Naive thymus-derived CD8-positive, alpha-beta T cell (primary cell): ENCODE data around the gene SLC5A7. TPM values are rescaled to one million over a fixed set of nuclear protein-coding genes. Genes with fewer than 3 reads are reported as not detected.

Source experiments
- ATAC-seq, 2 donors: fragments of 150-1000 bp; cut with Tn5 transposase in 1 of 2; sonication (Bioruptor Pico), chemical (Tn5 transposase) in 1 of 2; 1 replicate in 1 of 2; 2 replicates in 1 of 2; pipeline ENCODE4 v1.10.0; 2021; ENCODE audit warnings: mild to moderate bottlenecking in 2 of 2, moderate library complexity in 2 of 2
- POLR2A ChIA-PET: fragments of 350-600 bp; sonication (Branson Sonifier 250); formaldehyde crosslinking; loops from one replicate; lab custom pipeline; 2021; ENCODE audit warnings: antibody characterized with exemption; lab: Charles Lee
- DNase-seq, 10 donors: peaks; one replicate each; pipeline versions ENCODE4 v3.0.0 to v3.0.0-alpha.2; 2020 to 2022
- H3K27ac Mint-ChIP-seq, 10 donors: one replicate each; pipeline ENCODE4 v1.8.0; 2020 to 2022; ENCODE audit warnings: mild to moderate bottlenecking in 10 of 10, mixed read lengths in 10 of 10, moderate library complexity in 4 of 10, inconsistent platforms in 1 of 10
- H3K27me3 Mint-ChIP-seq, 5 donors: one replicate each; pipeline ENCODE4 v1.8.0; 2021 to 2022; ENCODE audit warnings: mixed read lengths in 5 of 5
- H3K36me3 Mint-ChIP-seq, 3 donors: one replicate each; pipeline ENCODE4 v1.8.0; 2020 to 2022; ENCODE audit warnings: mixed read lengths in 3 of 3, mild to moderate bottlenecking in 2 of 3, inconsistent platforms in 1 of 3
- H3K4me1 Mint-ChIP-seq, 4 donors: one replicate each; pipeline ENCODE4 v1.8.0; 2021 to 2022; ENCODE audit warnings: mixed read lengths in 4 of 4
- H3K4me3 Mint-ChIP-seq, 10 donors: one replicate each; pipeline ENCODE4 v1.8.0; 2020 to 2022; ENCODE audit warnings: mild to moderate bottlenecking in 10 of 10, mixed read lengths in 10 of 10, moderate library complexity in 6 of 10, inconsistent platforms in 1 of 10
- H3K9me3 Mint-ChIP-seq, 9 donors: one replicate each; pipeline ENCODE4 v1.8.0; 2020 to 2022; ENCODE audit warnings: mixed read lengths in 9 of 9, mild to moderate bottlenecking in 3 of 9, inconsistent platforms in 1 of 9, moderate library complexity in 1 of 9
- polyA plus RNA-seq, 3 donors: library from polyadenylated mRNA; unstranded; fragments of 300-500 nt; fragmentation: Illumina TruSeq; gene quantifications; one replicate each; pipeline ENCODE4 v1.2.3, GENCODE V29; 2021
- total RNA-seq, 8 experiments: library from RNA in 2 of 8; stranded (reverse) in 2 of 8; gene quantifications; one replicate each; pipeline ENCODE4 v1.2.3 and lab custom pipeline; 2021 to 2026

Gene SLC5A7
- total RNA-seq (not detected), polyA plus RNA-seq (not detected), total RNA-seq (lab: John Stamatoyannopoulos, UW) (0 reads per million in 6 experiments)

GRCh38 chr2:107986278-107987217 lies at the start of gene SLC5A7:
TSS of gene SLC5A7 (plus strand) at chr2:107986524. CDS start at chr2:107988156, 1,632 bp downstream.
- Mint-ChIP-seq H3K9me3 (peaks cover 0 to 5% (median 0%) of the 10 kb centered on the region in 9 donors), H3K27ac (no peak within 1 kb of the TSS), H3K4me3 (no peak within 1 kb of the TSS), H3K4me1 (no peaks in the 10 kb centered on the region), H3K36me3 (no peaks in the 10 kb centered on the region), H3K27me3 (peaks cover 8 to 18% (median 14%) of the 10 kb centered on the region in 5 donors)
- DNase-seq, result peak in 1 of 10 donors; percentile 2
- POLR2A ChIA-PET, result no interaction called here
- no peak for ATAC-seq

- peaks cover 0 to 13% (median 0%) of the 10 kb centered on the region in 9 donors for H3K9me3 Mint-ChIP-seq
- no peak overlapping the region for H3K4me3 Mint-ChIP-seq
- H3K36me3 Mint-ChIP-seq, result no peaks in the 10 kb centered on the region
- H3K27me3 Mint-ChIP-seq, result peaks cover 0 to 2% (median 0%) of the 10 kb centered on the region in 5 donors
- H3K4me1 Mint-ChIP-seq, result no peaks in the 10 kb centered on the region
- no peak for DNase-seq
- no peak overlapping the region for H3K27ac Mint-ChIP-seq
- POLR2A ChIA-PET, result no interaction called here
- ATAC-seq, result no peak
Observed at GRCh38 chr2:107961395-107961794, 24.9 kb upstream of the SLC5A7 start.

DNA sequence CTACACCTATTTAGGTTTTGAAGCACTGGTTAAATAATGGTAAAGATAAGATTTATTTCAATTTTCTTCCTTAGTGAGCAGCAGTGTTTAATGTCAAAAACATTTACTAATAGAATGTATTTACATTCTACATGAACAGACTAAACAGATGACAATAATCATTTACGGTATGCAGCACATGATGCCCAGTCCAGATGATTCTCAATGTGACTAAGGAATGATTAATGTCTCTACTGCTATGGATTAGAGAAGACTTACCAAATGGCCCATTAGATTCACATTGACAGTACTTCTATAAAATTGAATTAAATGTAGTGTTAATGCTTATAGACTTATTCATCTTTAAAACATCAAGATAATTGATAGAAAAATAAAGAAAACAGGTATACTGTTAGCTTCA lies 22.1 kb upstream of the SLC5A7 start:
- no peaks in the 10 kb centered on the region for H3K36me3 Mint-ChIP-seq
- POLR2A ChIA-PET, result no interaction called here

DNA sequence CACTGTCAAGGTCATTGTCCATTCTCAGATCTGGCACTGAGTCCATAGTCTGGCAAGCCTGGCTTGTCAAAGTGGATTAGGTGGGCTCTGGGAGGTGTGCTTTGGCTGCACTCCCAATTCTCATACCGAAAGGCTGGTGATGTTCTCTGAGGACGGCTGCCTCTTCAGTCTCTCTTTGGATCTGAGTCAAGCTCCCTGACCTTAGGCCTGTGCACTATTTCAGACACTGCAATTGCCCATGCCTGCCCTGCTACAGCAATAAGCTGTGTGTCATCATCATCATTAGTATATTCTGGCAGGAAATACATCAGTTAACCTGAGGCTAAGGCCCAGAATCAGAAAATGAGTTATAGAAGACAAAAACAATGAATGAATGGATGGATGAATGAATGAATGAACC lies 1.6 kb upstream of the SLC5A7 start:
- ATAC-seq (no peak), DNase-seq (no peak)
- H3K36me3 Mint-ChIP-seq, result no peaks in the 10 kb centered on the region
- no peak overlapping the region for H3K4me3 Mint-ChIP-seq
- H3K4me1 Mint-ChIP-seq, result no peaks in the 10 kb centered on the region
- H3K27ac Mint-ChIP-seq, result no peak overlapping the region
- H3K9me3 Mint-ChIP-seq, result peaks cover 0 to 5% (median 0%) of the 10 kb centered on the region in 9 donors
- POLR2A ChIA-PET, result no interaction called here
- H3K27me3 Mint-ChIP-seq, result peaks cover 5 to 18% (median 14%) of the 10 kb centered on the region in 5 donors

More for the DNA sequence above, 22.1 kb upstream of the SLC5A7 start:
- no peak for DNase-seq
- Mint-ChIP-seq H3K27me3 (peaks cover 0 to 3% (median 0%) of the 10 kb centered on the region in 5 donors), H3K9me3 (peaks cover 0 to 13% (median 2%) of the 10 kb centered on the region in 9 donors), H3K27ac (no peak overlapping the region), H3K4me3 (no peak overlapping the region), H3K4me1 (no peaks in the 10 kb centered on the region)
- ATAC-seq, result no peak

DNA sequence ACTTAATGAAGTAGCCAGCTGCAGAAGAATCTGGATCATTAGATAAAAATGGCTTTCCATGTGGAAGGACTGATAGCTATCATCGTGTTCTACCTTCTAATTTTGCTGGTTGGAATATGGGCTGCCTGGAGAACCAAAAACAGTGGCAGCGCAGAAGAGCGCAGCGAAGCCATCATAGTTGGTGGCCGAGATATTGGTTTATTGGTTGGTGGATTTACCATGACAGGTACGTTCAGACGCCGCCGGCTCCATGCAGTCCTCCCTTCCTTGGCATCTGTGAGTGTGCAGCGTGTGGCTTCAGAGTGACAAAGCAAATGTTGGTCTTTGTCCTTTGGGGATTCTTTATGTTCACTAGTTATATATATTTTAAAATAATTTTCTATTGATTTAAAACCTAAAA lies 1.8 kb downstream of the SLC5A7 start:
- Mint-ChIP-seq H3K4me3 (no peak overlapping the region), H3K9me3 (peaks cover 0 to 5% (median 0%) of the 10 kb centered on the region in 9 donors), H3K27ac (no peak overlapping the region), H3K36me3 (no peaks in the 10 kb centered on the region), H3K27me3 (peaks cover 8 to 20% (median 14%) of the 10 kb centered on the region in 5 donors), H3K4me1 (no peaks in the 10 kb centered on the region)
- POLR2A ChIA-PET, result no interaction called here
- ATAC-seq, result no peak
- DNase-seq, result no peak

GRCh38 chr2:107989445-107989844 lies 3.1 kb downstream of the SLC5A7 start:
- DNase-seq, result no peak
- Mint-ChIP-seq H3K27me3 (peaks cover 8 to 20% (median 11%) of the 10 kb centered on the region in 5 donors), H3K36me3 (no peaks in the 10 kb centered on the region), H3K9me3 (no peaks in the 10 kb centered on the region), H3K27ac (no peak overlapping the region), H3K4me1 (no peaks in the 10 kb centered on the region), H3K4me3 (no peak overlapping the region)
- ATAC-seq, result no peak
- POLR2A ChIA-PET, result no interaction called here

GRCh38 chr2:107990718-107991117 lies 4.4 kb downstream of the SLC5A7 start:
- POLR2A ChIA-PET, result no interaction called here
- Mint-ChIP-seq H3K4me3 (no peak overlapping the region), H3K4me1 (no peaks in the 10 kb centered on the region), H3K27ac (no peak overlapping the region), H3K36me3 (no peaks in the 10 kb centered on the region), H3K9me3 (no peaks in the 10 kb centered on the region), H3K27me3 (peaks cover 5 to 19% (median 9%) of the 10 kb centered on the region in 5 donors)
- no peak for DNase-seq
- no peak for ATAC-seq

- Mint-ChIP-seq H3K27ac (no peak overlapping the region), H3K27me3 (peaks cover 5 to 14% (median 9%) of the 10 kb centered on the region in 5 donors), H3K36me3 (no peaks in the 10 kb centered on the region), H3K4me3 (no peak overlapping the region), H3K9me3 (no peaks in the 10 kb centered on the region), H3K4me1 (no peaks in the 10 kb centered on the region)
- no peak for ATAC-seq
- POLR2A ChIA-PET, result no interaction called here
- no peak for DNase-seq
Observed at GRCh38 chr2:107992069-107992468, 5.7 kb downstream of the SLC5A7 start.

- POLR2A ChIA-PET, result no interaction called here
- Mint-ChIP-seq H3K36me3 (no peaks in the 10 kb centered on the region), H3K27me3 (peaks cover 0 to 6% (median 0%) of the 10 kb centered on the region in 5 donors), H3K4me1 (no peaks in the 10 kb centered on the region), H3K9me3 (peaks cover 0 to 2% (median 0%) of the 10 kb centered on the region in 9 donors), H3K4me3 (no peak overlapping the region), H3K27ac (no peak overlapping the region)
- DNase-seq (no peak), ATAC-seq (no peak)
Observed at GRCh38 chr2:107999158-107999557, 12.8 kb downstream of the SLC5A7 start.

DNA sequence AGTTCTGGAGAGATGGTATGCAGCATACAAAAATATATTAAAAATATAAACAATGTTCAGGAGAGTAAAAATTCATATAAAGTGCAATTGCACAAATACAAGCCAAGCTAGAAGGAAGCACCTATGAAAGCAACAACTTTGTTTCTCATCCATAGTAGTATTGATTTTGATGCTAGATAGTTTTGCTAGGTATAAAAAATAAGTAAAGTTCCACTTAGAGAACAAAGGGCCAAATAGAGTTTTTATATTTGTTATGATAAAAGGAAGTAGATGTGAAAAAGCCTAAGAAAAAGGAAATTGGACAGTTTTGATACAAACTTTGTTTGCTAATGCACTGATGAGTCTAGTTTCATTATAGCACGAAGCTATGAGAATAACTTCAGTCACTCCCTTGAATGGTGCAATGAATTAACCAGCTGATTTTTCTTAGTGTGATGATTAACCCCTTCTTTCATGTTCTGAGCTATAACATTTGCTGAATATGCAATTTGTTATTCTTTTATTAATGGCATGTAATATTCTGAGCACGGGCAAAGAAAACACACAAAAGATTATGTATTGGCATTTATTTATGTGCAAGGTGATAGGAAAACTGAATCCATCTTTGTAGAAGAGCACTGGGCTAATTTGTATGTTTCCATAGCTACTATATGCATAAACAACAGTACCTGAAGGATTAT lies 24.7 kb downstream of the SLC5A7 start:
- POLR2A ChIA-PET, result no interaction called here
- H3K9me3 Mint-ChIP-seq, result peaks cover 0 to 23% (median 13%) of the 10 kb centered on the region in 9 donors
- ATAC-seq, result no peak
- peaks cover 0 to 13% (median 0%) of the 10 kb centered on the region in 3 donors for H3K36me3 Mint-ChIP-seq
- H3K27ac Mint-ChIP-seq, result no peak overlapping the region
- no peaks in the 10 kb centered on the region for H3K4me1 Mint-ChIP-seq
- H3K4me3 Mint-ChIP-seq, result no peak overlapping the region
- DNase-seq, result no peak
- peaks cover 0 to 1% (median 0%) of the 10 kb centered on the region in 5 donors for H3K27me3 Mint-ChIP-seq

- H3K27me3 Mint-ChIP-seq, result peaks cover 0 to 1% (median 0%) of the 10 kb centered on the region in 5 donors
- H3K4me3 Mint-ChIP-seq, result no peak overlapping the region
- no peak for ATAC-seq
- no peak overlapping the region for H3K27ac Mint-ChIP-seq
- no peaks in the 10 kb centered on the region for H3K4me1 Mint-ChIP-seq
- peaks cover 0 to 13% (median 0%) of the 10 kb centered on the region in 3 donors for H3K36me3 Mint-ChIP-seq
- H3K9me3 Mint-ChIP-seq, result peaks cover 0 to 23% (median 13%) of the 10 kb centered on the region in 9 donors
- DNase-seq, result no peak
- POLR2A ChIA-PET, result no interaction called here
Observed at GRCh38 chr2:108013305-108013704, 27.0 kb downstream of the SLC5A7 start.

DNA sequence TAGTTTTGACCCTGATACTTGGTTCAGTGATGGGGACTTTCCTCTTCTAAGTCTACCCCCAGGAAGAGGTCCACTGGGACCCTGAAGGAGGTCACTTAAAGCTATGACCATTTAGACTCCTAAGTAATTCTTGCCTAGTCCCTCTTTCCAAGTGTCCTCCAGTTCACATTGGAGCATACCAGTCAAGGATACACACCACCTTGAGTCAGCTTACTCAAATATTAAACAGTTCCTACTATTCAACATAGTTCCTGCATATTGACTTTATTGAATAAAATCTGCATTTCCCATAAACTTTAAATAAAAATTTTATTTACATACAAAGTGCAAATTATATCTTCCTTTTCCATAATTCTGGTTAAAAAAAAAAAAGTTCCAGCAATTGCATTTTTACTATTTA lies 36.3 kb downstream of the SLC5A7 start:
- Mint-ChIP-seq H3K4me1 (no peaks in the 10 kb centered on the region), H3K27ac (no peak overlapping the region), H3K27me3 (peaks cover 0 to 3% (median 0%) of the 10 kb centered on the region in 5 donors), H3K4me3 (no peak overlapping the region), H3K9me3 (peaks cover 0 to 5% (median 0%) of the 10 kb centered on the region in 9 donors), H3K36me3 (no peaks in the 10 kb centered on the region)
- ATAC-seq (no peak), DNase-seq (no peak)
- POLR2A ChIA-PET, result no interaction called here

DNA sequence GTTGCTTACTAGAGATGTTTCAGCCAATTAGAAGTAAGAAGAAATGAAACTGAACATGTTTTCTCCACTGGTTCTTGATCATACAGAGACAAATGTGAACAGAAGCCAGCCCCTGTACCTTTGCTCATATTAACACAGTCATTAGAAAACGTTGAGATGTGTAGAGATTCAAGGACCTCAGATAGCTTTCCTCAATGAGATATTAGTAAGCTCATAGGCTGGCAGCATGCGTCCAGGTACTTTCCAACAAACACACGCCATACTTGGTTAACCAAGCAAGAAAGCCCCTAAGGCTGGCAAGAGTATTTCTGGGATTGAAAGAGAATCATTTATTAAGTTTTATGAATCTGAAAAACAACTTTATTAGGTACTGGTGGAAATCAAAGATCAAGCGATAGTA lies 37.5 kb downstream of the SLC5A7 start:
- Mint-ChIP-seq H3K36me3 (no peaks in the 10 kb centered on the region), H3K27ac (no peak overlapping the region), H3K4me1 (no peaks in the 10 kb centered on the region), H3K4me3 (no peak overlapping the region), H3K9me3 (peaks cover 0 to 5% (median 0%) of the 10 kb centered on the region in 9 donors), H3K27me3 (peaks cover 0 to 3% (median 0%) of the 10 kb centered on the region in 5 donors)
- ATAC-seq, result no peak
- POLR2A ChIA-PET, result no interaction called here
- no peak for DNase-seq
